Body of pancreas (tissue), 4 donors: ENCODE results near the gene OR51A4. TPM values are rescaled to one million over a fixed set of nuclear protein-coding genes. Genes with fewer than 3 reads are reported as not detected.

Source experiments
- ATAC-seq: fragments of 150-250 bp; one replicate; pipeline ENCODE4 v1.9.1; 2016
- DNase-seq, 4 donors: peaks; one replicate each; pipeline ENCODE4 v3.0.0-alpha.2; 2019
- H3K27ac ChIP-seq, 4 donors: fragments of 200-600 bp; sonication (generic); 1 replicate in 3 of 4; 2 replicates in 1 of 4; pipeline versions ENCODE4 v1.5.1 to v1.6.1; 2016 to 2019; ENCODE audit warnings: mild to moderate bottlenecking in 1 of 4, mixed read lengths in 1 of 4, moderate library complexity in 1 of 4
- H3K27me3 ChIP-seq, 2 donors: fragments of 200-600 bp; sonication (generic); one replicate each; pipeline ENCODE4 v1.6.0; 2016; ENCODE audit warnings: mild to moderate bottlenecking in 1 of 2
- H3K36me3 ChIP-seq, 2 donors: fragments of 200-600 bp; sonication (generic); replicated peaks in 1 of 2; 2 replicates each; pipeline ENCODE4 v1.5.1; 2016; ENCODE audit warnings: low read depth in 2 of 2; ENCODE audit not compliant: insufficient read depth in 1 of 2
- H3K4me1 ChIP-seq: fragments of 200-600 bp; sonication (generic); one replicate; pipeline ENCODE4 v1.6.0; 2016
- H3K4me3 ChIP-seq, 2 donors: fragments of 200-600 bp; sonication (generic); 1 replicate in 1 of 2; 2 replicates in 1 of 2; pipeline ENCODE4 v1.5.1; 2016 to 2019
- H3K9me3 ChIP-seq, 3 donors: fragments of 200-600 bp; sonication (generic); 1 replicate in 2 of 3; 2 replicates in 1 of 3; pipeline ENCODE4 v1.5.1; 2016
- CTCF ChIP-seq, 7 experiments: fragments of 450-650 bp in 4 of 7; fragments of 200-600 bp in 3 of 7; sonication (generic) in 3 of 7; IDR thresholded peaks; one replicate each; pipeline ENCODE4 v1.5.1; 2016 to 2019; ENCODE audit warnings: antibody characterized with exemption in 7 of 7
- POLR2A ChIP-seq, 3 donors: fragments of 450-650 bp; IDR thresholded peaks; one replicate each; pipeline ENCODE4 v1.6.1; 2016; ENCODE audit warnings: antibody characterized with exemption in 3 of 3, mild to moderate bottlenecking in 2 of 3
- WGBS, 2 donors: methylation state at CpG; one replicate each; pipeline ENCODE4 v1.1.5; 2017; 5-methylcytosine and 5-hydroxymethylcytosine counted together
- intact Hi-C: fragments of 100-400 bp; cut with DNase I; formaldehyde crosslinking; loops from one replicate; pipeline ENCODE4 v1.15.1; 2023
- total RNA-seq, 2 donors: library from RNA; depleted of rRNA; stranded (reverse); fragments of >200 nt; gene quantifications; one replicate each; pipeline ENCODE4 v1.1.0, GENCODE V29; 2016

The OR51A4 gene
- not detected for total RNA-seq

- H3K27ac ChIP-seq: no peak within 1 kb of the TSS
- no peak within 1 kb of the TSS for H3K4me3 ChIP-seq
- TF ChIP-seq CTCF (IDR thresholded peaks at IDR 0.05) (no peak), POLR2A (IDR thresholded peaks at IDR 0.05) (no peak)
- ATAC-seq: no peak
- H3K27me3 ChIP-seq: no peaks in the 10 kb centered on the region
- H3K4me1 ChIP-seq: no peaks in the 10 kb centered on the region
- DNase-seq: no peak
- H3K9me3 ChIP-seq: no peaks in the 10 kb centered on the region
- no peaks in the 10 kb centered on the region for H3K36me3 ChIP-seq
- intact Hi-C loops: no loop called here
These were observed at the start of gene OR51A4 for GRCh38 chr11:4947505-4947904. OR51A4 (minus strand) TSS chr11:4947605; CDS start chr11:4947100, 505 bp downstream.

GRCh38 chr11:4994551-4994950 is 47.1 kb upstream of the OR51A4 start, which contains the start of gene OR51L1:
OR51L1 (plus strand) TSS chr11:4994851; CDS start chr11:4998983, 4,132 bp downstream.
- 75 to 76% methylated on average over 2 of the region's 2 CpGs for WGBS, 2 donors
- DNase-seq (no peak), ATAC-seq (no peak)
- intact Hi-C loops: no loop called here
- TF ChIP-seq CTCF (IDR thresholded peaks at IDR 0.05) (no peak), POLR2A (IDR thresholded peaks at IDR 0.05) (no peak)
- no peak within 1 kb of the TSS for H3K4me3 ChIP-seq
- no peaks in the 10 kb centered on the region for H3K27me3 ChIP-seq
- H3K4me1 ChIP-seq: no peaks in the 10 kb centered on the region
- H3K36me3 ChIP-seq: no peaks in the 10 kb centered on the region
- no peak within 1 kb of the TSS for H3K27ac ChIP-seq
- no peaks in the 10 kb centered on the region for H3K9me3 ChIP-seq

GRCh38 chr11:4991060-4991459 is 43.7 kb upstream of the OR51A4 start:
- intact Hi-C loops: no loop called here
- H3K4me1 ChIP-seq: no peaks in the 10 kb centered on the region
- H3K27me3 ChIP-seq: no peaks in the 10 kb centered on the region
- DNase-seq (no peak), ATAC-seq (no peak)
- 43 to 63% methylated on average over 1 of the region's 1 CpG for WGBS, 2 donors
- no peaks in the 10 kb centered on the region for H3K36me3 ChIP-seq
- no peak overlapping the region for H3K27ac ChIP-seq
- peak in 2 of 7 experiments; percentile 14 to 31 for TF ChIP-seq CTCF (IDR thresholded peaks at IDR 0.05)
- no peak for TF ChIP-seq POLR2A (IDR thresholded peaks at IDR 0.05)
- no peak overlapping the region for H3K4me3 ChIP-seq
- no peaks in the 10 kb centered on the region for H3K9me3 ChIP-seq

GRCh38 chr11:4983841-4984240 is 36.4 kb upstream of the OR51A4 start:
- H3K4me1 ChIP-seq: peaks cover 13% of the 10 kb centered on the region
- no peak overlapping the region for H3K4me3 ChIP-seq
- WGBS, 2 donors: 17 to 25% methylated on average over 6 of the region's 6 CpGs
- no peaks in the 10 kb centered on the region for H3K36me3 ChIP-seq
- H3K27ac ChIP-seq: no peak overlapping the region
- H3K27me3 ChIP-seq: no peaks in the 10 kb centered on the region
- H3K9me3 ChIP-seq: no peaks in the 10 kb centered on the region
- intact Hi-C loops: no loop called here
- ATAC-seq: peak; percentile 75
- peak in 3 of 4 donors; percentile 12 to 19 (median 13) for DNase-seq
- no peak for TF ChIP-seq POLR2A (IDR thresholded peaks at IDR 0.05)
- TF ChIP-seq CTCF (IDR thresholded peaks at IDR 0.05): no peak

- no peak overlapping the region for H3K27ac ChIP-seq
- peaks cover 13% of the 10 kb centered on the region for H3K4me1 ChIP-seq
- TF ChIP-seq CTCF (IDR thresholded peaks at IDR 0.05): no peak
- TF ChIP-seq POLR2A (IDR thresholded peaks at IDR 0.05): no peak
- no peak for DNase-seq
- intact Hi-C loops: no loop called here
- H3K9me3 ChIP-seq: no peaks in the 10 kb centered on the region
- no peak overlapping the region for H3K4me3 ChIP-seq
- no peaks in the 10 kb centered on the region for H3K27me3 ChIP-seq
- 64 to 65% methylated on average over 3 of the region's 3 CpGs for WGBS, 2 donors
- ATAC-seq: no peak
- H3K36me3 ChIP-seq: no peaks in the 10 kb centered on the region
These were observed 35.3 kb upstream of the OR51A4 start for GRCh38 chr11:4982678-4983077.
